Uterus (tissue), 4 donors: ENCODE data around the gene PUSL1. TPM values are rescaled to one million over a fixed set of nuclear protein-coding genes. Genes with fewer than 3 reads are reported as not detected.

ENCODE experiments used
- DNase-seq, 2 donors: peaks; one replicate each; pipeline ENCODE4 v3.0.0-alpha.2; 2019 to 2020
- H3K27ac ChIP-seq, 2 donors: fragments of 200-600 bp; sonication (generic); 1 replicate in 1 of 2; 2 replicates in 1 of 2; pipeline ENCODE4 v1.5.1; 2016 to 2018
- H3K27me3 ChIP-seq, 2 donors: fragments of 200-600 bp; sonication (generic); one replicate each; pipeline ENCODE4 v1.5.1; 2018 to 2019; ENCODE audit warnings: control low read depth in 1 of 2
- H3K36me3 ChIP-seq, 2 donors: fragments of 200-600 bp; sonication (generic); one replicate each; pipeline ENCODE4 v1.5.1; 2019; ENCODE audit warnings: control low read depth in 1 of 2
- H3K4me1 ChIP-seq, 2 donors: fragments of 200-600 bp; sonication (generic); one replicate each; pipeline ENCODE4 v1.5.1; 2018 to 2019; ENCODE audit warnings: control low read depth in 1 of 2
- H3K4me3 ChIP-seq, 2 donors: fragments of 200-600 bp; sonication (generic); 1 replicate in 1 of 2; 2 replicates in 1 of 2; pipeline ENCODE4 v1.5.1; 2018 to 2019; ENCODE audit warnings: mild to moderate bottlenecking in 1 of 2
- H3K9me3 ChIP-seq, 2 donors: fragments of 200-600 bp; sonication (generic); one replicate each; pipeline ENCODE4 v1.5.1; 2019; ENCODE audit warnings: control low read depth in 1 of 2
- CTCF ChIP-seq, 4 experiments: fragments of 200-600 bp in 2 of 4; fragments of 450-650 bp in 2 of 4; sonication (generic) in 2 of 4; IDR thresholded peaks; one replicate each; pipeline ENCODE4 v1.5.1; 2016 to 2019; ENCODE audit warnings: antibody characterized with exemption in 4 of 4, mild to moderate bottlenecking in 2 of 4, moderate library complexity in 1 of 4
- POLR2A ChIP-seq, 2 donors: fragments of 450-650 bp; IDR thresholded peaks; one replicate each; pipeline ENCODE4 v1.6.1; 2016; ENCODE audit warnings: antibody characterized with exemption in 2 of 2, mild to moderate bottlenecking in 1 of 2, moderate library complexity in 1 of 2
- intact Hi-C: fragments of 100-400 bp; cut with DNase I; formaldehyde crosslinking; loops from one replicate; pipeline ENCODE4 v1.15.1; 2023; ENCODE audit warnings: low total_unique reads
- total RNA-seq, 4 donors: library from RNA; depleted of rRNA in 3 of 4; stranded (reverse); fragments of >200 nt in 3 of 4; gene quantifications; one replicate each; pipeline versions ENCODE4 v1.1.0 to v1.2.4, GENCODE V29; 2014 to 2023
- donor health status: DM: yes; HTN: yes; CAD: no.

Gene PUSL1
- total RNA-seq, 4 donors from 2014 or later = 14.7 to 34.1 (median 24.3) TPM

DNA sequence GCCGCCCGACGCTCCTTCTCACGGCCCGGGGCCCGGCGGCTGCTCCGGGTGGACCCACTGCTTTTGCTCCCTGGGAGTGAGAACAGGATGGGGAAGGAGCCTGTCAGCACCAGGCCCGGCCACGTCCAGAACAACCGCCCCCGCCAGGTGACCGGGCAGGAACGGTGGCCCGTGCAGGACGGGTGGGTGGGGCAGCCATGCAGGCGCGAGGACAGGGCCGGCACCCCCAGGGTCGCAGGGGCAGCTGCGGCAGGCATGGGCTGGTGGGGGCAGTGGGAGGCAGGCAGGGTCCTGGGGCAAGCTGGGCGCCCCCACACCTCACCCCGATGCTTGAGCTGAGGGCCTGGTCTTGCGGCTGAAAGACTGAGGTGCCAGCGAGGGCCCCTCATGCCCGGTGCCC is 28.0 kb downstream of the PUSL1 start:
- Histone ChIP-seq H3K4me1 (no peaks in the 10 kb centered on the region), H3K27me3 (no peaks in the 10 kb centered on the region), H3K27ac (no peak overlapping the region), H3K9me3 (no peaks in the 10 kb centered on the region), H3K36me3 (no peaks in the 10 kb centered on the region), H3K4me3 (no peak overlapping the region)
- TF ChIP-seq CTCF (IDR thresholded peaks at IDR 0.05) (no peak), POLR2A (IDR thresholded peaks at IDR 0.05) (no peak)
- intact Hi-C loops = no loop called here
- DNase-seq = no peak

DNA sequence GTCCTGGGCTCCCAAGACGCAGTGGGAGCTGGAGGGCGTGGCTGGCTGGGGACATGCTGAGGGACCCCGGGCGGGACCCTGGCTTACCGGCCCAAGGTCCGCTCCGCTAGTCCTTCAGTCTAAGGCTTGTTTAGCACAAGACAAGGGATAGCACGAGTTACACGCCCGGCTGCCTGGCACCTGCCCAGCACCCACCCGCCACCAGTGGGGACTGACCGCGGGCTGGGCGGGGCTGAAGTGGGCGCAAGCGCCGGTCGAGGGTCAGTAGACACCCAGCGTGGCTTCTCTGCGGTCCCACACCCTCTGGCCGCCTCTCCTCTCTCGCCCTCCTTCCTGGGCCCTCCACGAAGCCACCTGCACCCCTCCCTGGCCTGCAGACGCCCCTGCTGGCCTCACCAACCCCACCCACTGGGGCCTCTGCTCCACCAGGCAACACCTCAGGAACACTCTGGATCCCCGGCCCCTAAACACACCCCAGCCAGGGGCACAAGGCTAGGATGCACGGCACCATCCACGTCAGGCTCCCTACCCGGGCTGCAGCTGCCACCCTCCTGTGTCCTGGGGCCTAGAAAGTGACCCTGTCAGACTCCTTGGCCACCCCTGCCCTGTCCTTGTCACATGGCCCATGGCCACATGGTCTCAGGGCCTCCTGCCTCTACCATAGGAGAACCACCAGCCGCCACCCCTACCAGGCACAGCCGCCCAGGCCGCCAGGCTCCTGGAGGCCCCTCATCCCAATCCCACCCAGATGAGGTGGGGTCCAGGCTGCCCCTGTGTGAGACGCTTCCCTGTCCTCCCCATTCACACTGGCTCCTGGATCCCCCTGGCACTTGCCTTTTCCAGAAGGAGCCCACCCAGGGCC is 28.8 kb downstream of the PUSL1 start:
- intact Hi-C loops = no loop called here
- H3K4me1 ChIP-seq = no peaks in the 10 kb centered on the region
- TF ChIP-seq POLR2A (IDR thresholded peaks at IDR 0.05) (no peak), CTCF (IDR thresholded peaks at IDR 0.05) (no peak)
- H3K27ac ChIP-seq = no peak overlapping the region
- no peaks in the 10 kb centered on the region for H3K27me3 ChIP-seq
- H3K9me3 ChIP-seq = no peaks in the 10 kb centered on the region
- no peak for DNase-seq
- H3K36me3 ChIP-seq = no peaks in the 10 kb centered on the region
- H3K4me3 ChIP-seq = no peak overlapping the region

DNA sequence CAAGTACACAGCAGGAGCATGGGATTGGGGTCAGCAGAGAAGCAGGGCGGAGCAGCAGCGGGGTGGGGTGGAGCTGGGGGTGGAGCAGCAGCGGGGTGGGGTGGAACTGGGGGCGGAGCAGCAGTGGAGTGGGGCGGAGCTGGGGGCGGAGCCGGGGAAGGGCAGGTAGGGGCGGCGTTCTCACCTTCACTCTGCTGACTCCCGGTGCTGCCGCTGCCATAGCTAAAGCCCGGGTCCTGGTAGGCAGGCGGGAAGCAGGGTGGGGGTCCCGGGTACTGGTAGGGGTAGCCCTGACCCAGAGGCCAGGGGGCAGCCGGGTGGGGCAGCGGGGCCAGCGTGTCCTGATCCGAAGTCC is 29.4 kb downstream of the PUSL1 start:
- intact Hi-C loops = no loop called here
- DNase-seq = no peak
- TF ChIP-seq POLR2A (IDR thresholded peaks at IDR 0.05) (no peak), CTCF (IDR thresholded peaks at IDR 0.05) (no peak)
- Histone ChIP-seq H3K4me3 (no peak overlapping the region), H3K27me3 (no peaks in the 10 kb centered on the region), H3K36me3 (no peaks in the 10 kb centered on the region), H3K4me1 (no peaks in the 10 kb centered on the region), H3K27ac (no peak overlapping the region), H3K9me3 (no peaks in the 10 kb centered on the region)

- Histone ChIP-seq H3K9me3 (no peaks in the 10 kb centered on the region), H3K36me3 (no peaks in the 10 kb centered on the region), H3K4me1 (no peaks in the 10 kb centered on the region), H3K27ac (no peak overlapping the region), H3K27me3 (no peaks in the 10 kb centered on the region), H3K4me3 (no peak overlapping the region)
- intact Hi-C loops = no loop called here
- TF ChIP-seq CTCF (IDR thresholded peaks at IDR 0.05) = no peak
- no peak for TF ChIP-seq POLR2A (IDR thresholded peaks at IDR 0.05)
- no peak for DNase-seq
Observed at GRCh38 chr1:1338278-1338677, 29.9 kb downstream of the PUSL1 start.

- H3K4me1 ChIP-seq = no peaks in the 10 kb centered on the region
- intact Hi-C loops = no loop called here
- H3K36me3 ChIP-seq = no peaks in the 10 kb centered on the region
- no peak overlapping the region for H3K27ac ChIP-seq
- H3K9me3 ChIP-seq = no peaks in the 10 kb centered on the region
- TF ChIP-seq POLR2A (IDR thresholded peaks at IDR 0.05) (no peak), CTCF (IDR thresholded peaks at IDR 0.05) (no peak)
- no peaks in the 10 kb centered on the region for H3K27me3 ChIP-seq
- DNase-seq = no peak
- no peak overlapping the region for H3K4me3 ChIP-seq
Observed at GRCh38 chr1:1340185-1340584, 31.8 kb downstream of the PUSL1 start.
